Activated CD4-positive, alpha-beta T cell treated with anti-CD3 and anti-CD28 coated beads, Interleukin-10, Interleukin-2, amounts not matched to agents 100 ng/mL and 50 ng/mL, durations not matched to agents 16 hours and 8 hours (primary cell): ENCODE data around the gene STS.
A peak's percentile ranks its signal among the peaks of the same experiment; 100 is the strongest.

Source experiments
- DNase-seq: peaks from one replicate; pipeline ENCODE4 v3.0.0-alpha.2; 2020

STS gene, protein sequence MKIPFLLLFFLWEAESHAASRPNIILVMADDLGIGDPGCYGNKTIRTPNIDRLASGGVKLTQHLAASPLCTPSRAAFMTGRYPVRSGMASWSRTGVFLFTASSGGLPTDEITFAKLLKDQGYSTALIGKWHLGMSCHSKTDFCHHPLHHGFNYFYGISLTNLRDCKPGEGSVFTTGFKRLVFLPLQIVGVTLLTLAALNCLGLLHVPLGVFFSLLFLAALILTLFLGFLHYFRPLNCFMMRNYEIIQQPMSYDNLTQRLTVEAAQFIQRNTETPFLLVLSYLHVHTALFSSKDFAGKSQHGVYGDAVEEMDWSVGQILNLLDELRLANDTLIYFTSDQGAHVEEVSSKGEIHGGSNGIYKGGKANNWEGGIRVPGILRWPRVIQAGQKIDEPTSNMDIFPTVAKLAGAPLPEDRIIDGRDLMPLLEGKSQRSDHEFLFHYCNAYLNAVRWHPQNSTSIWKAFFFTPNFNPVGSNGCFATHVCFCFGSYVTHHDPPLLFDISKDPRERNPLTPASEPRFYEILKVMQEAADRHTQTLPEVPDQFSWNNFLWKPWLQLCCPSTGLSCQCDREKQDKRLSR

DNA sequence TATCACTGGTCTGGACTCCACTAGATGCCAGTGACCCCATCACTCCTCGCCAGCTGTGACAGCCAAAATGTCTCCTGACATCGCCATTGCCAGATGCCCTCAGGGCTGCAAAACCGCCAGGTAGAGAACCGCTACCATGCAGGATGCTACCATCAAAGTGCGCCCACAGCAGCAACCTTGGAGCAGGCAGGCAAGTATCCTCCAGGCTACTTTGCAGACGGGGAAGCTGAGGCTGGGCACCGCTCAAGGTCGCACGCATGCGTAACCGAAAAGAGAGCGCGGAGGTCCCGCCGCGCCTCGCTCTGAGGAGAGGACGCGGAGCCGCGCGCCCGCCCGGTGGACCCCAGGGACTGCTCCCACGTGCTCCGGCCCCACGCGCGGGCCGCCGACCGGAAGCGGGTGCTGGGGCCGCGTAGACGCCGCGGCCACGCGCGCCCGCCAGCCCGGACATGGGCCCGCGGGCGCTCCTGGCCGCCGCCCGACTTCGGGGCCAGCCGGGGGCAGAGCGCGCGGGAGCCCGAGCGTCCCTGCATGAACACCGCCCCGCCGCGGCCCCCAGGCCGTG is at the start of gene STS:
Gene STS, plus strand, starts transcription at position 300 of the 565 bp plus-strand sequence. CDS start 105,488 bp downstream, outside the sequence.
- DNase-seq = peak; percentile 50

DNA sequence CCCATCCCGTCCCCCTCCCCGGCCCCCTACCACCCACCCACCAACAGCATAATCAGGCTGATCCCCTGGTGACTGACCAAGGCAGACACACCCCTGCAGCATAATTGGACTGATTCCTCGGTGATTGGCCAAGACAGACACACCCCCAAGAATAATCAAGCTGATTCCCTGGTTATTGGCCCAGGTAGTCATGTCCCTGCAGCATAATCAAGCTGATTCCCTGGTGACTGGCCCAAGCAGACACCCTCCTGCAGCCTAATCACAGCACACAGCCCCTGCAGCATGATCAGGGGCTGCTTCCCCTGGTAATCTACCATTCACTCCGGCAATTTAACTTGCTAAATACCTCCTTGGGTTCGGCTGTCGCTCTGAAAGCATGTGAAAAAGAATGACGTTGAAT is 47.5 kb upstream of the STS start:
- DNase-seq = no peak

DNA sequence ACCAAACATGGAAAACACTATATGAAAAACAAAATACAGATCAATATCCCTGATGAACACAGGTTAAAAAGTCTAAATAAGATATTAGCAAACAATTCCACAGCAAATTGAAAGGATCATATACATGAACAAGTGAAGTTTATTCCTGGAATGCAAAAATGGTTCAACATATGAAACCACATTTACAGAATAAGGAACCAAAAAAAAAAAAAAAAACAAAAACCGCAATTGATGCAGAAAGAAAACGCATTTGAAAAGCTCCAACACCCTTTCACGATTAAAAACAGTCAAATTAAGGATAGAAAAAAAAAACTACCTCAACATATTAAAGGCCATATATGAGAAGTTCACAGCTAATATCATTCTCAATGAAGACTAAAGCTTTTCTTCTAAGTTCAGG is 45.4 kb upstream of the STS start:
- DNase-seq = no peak

DNA sequence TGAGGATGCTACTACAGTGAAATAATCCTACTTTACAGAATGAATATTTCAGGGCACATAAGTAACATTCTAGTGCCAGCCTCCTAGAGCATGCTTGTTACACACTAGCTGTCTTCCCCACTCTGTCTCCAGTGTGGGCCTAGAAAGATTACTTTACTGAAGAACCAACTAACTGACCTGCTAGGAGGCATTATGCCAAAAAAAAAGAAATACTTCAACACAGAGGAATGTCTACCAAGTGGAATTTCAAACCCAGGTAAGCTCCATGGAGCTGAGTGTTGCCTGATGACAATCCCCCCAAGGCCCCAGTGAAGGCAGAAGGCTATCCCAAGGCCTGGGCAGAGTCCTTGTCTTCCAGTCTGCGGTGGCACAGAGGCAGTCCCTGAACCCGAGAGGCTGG is 40.9 kb upstream of the STS start:
- no peak for DNase-seq

DNA sequence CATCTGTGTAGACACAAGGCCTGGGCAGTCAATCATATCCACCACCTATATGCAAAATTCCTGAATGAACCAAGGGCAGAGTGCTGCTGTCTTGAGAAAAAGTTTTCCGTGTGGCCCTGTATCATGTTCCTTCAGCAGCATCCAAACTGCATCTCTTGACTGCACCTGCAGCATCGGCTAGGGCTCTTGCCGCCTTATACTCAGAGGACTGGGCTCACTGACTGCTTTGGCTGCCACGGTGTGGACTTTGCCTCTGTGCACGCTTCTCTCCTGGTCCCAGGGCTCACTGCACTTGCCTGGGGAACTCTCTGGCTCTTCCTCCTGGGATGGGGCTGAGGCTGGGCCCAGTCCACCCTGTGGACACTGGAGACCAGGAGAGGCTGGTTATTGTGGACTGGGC is 39.5 kb upstream of the STS start:
- DNase-seq = no peak

DNA sequence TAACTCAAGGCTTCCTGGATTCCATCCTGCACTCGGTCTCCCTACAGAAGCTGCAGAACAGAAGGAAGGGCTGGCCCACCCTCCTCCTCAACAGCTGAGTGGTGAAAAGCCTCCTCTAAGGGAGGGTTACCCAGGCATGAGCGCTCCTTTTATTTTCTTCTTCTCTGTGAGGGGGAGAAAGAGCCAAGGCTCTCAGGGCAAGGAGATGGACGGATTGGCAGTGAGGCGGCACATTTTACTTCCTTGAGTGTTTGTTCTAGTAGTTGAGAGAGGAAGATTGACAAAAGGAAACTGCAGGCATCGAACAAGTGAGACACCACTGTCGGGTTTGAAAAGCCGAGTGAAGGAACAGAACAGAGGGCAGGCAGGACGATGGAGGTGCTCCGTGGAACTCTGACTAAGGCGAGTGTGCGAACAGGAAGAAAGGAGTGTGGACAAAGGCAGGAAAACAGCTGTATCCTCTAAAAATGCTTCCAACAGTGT is 38.4 kb upstream of the STS start:
- DNase-seq = no peak

DNA sequence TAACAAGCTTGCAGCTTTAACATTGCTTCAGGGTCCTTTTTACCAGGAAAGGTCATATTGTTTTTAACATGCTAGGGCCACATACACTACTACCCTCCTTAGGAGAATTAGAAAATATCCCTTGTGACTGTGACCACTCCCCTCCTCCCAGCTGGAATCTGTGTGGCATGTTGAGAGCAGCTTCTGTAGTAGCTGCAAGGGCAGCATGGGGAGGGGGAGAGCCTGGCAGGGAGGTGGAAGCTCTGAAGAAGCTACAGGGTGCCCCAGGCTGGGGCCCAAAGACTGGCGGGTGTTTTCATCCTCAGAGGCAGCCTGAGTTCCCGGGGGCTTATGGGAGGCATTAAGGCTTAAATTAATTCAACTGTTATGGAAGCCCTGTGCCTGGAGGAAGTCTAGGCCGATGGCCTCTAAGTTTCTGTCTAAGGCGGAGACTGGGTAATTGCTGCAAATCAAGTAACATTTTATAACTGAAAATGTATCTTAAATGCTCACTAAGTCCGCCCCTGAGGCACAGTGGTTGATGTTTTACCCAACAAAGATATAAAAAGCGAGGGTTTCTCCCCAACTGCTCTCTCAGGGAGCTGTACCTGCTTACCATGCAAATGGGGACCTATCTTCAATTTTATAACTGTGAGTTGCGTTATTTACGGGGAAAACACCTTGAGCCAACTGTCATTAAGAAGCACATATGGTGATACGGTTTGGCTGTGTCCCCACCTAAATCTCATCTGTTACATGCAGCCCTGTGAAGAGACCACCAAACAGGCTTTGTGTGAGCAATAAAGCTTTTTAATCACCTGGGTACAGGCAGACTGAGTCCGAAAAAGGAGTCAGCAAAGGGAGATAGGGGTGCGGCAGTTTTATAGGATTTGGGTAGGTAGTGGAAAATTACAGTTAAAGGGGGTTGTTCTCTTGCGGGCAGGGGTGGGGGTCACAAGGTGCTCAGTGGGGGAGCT is 37.4 kb upstream of the STS start:
- DNase-seq = no peak

DNA sequence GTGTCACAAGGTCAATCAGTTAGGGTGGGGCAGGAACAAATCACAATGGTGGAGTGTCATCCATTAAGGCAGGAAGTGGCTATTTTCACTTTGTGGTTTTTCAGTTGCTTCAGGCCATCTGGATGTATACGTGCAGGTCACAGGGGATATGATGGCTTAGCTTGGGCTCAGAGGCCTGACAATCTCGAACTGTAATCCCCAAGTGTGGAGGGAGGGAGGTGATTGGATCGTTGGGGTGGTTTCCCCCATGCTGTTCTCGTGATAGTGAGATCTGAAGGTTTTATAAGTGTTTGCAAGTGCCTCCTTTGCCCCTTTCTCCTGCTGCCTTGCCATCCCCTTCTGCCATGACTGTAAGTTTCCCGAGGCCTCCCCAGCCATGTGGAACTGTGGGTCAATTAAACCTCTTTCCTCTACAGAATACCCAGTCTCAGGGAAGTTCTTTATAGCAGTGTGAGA is 36.7 kb upstream of the STS start:
- DNase-seq = peak; percentile 32

DNA sequence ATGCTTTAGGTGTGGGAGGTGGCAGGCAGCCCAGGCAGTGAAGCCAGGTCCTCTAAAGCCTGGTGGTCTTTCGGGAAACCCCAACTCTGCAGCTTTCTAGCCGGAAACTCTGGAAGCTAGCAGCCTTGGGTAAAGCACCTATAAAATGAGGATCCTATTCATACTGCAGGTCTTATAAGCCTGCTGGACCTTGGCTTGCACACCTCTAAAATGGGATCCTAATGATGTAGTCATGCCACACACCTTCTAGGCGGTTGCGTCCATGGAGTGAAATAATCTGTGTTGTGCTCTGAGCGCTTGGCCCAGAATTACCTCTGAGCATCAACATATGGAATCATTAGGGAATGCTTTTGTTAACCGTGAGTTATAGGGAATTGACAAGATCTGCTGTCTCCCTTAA is 36.0 kb upstream of the STS start:
- DNase-seq = no peak

DNA sequence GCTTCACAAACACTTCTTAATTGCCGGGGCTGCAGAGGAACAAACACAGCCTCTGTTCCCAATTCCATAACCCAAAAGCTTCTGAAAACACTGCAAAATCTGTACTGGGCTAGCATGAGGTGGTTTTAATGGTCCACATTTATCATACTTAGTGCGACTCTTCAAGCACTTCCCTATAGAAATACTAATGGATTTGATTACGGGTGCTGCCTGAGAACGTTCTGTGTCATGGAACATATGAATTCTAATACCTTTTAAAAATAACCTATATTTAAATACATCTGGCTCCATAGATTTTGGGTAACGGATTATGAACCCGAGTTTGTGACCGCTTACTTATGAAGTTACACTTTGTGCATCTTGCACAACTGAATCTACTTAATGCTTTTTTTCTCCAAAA is 35.4 kb upstream of the STS start:
- no peak for DNase-seq

DNA sequence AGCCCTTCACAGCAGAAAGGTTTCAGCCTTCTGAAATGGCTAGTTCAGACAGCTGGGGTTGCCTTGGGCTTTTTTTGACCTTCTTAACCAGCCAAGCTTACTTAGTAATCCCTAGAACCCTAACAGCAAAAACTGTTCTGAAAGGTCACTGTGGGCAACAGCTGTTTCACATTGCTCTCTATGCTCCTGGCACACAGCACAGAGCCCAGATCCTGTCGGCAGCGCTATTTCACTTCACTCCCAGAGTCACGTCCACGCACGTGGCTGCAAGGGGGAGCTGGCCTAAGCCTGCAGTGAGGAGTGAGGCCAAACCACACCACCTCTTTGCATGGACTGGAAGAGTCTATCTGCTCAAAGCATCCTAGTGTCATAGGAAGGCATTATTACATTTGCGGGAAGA is 32.0 kb upstream of the STS start:
- DNase-seq = no peak

DNA sequence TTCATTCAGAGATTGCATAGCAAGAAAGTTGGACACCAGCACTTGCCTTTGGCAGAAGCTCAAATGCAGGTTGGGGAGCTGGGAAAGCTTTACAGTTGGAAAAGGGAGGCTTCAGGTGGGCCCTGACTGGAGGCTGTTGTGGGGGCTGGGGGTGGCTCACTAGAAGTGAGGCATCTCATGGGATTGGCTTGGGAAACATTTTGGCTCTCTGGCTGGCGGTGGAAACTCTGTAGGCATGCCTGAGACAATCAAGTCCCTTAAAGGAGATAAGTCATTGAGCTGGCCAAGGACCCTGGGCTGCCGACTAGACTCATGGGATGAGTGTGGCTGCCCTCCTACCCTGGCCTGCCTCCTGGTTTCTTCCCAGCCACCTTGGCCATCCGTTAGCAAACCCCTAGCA is 31.4 kb upstream of the STS start:
- DNase-seq = no peak

DNA sequence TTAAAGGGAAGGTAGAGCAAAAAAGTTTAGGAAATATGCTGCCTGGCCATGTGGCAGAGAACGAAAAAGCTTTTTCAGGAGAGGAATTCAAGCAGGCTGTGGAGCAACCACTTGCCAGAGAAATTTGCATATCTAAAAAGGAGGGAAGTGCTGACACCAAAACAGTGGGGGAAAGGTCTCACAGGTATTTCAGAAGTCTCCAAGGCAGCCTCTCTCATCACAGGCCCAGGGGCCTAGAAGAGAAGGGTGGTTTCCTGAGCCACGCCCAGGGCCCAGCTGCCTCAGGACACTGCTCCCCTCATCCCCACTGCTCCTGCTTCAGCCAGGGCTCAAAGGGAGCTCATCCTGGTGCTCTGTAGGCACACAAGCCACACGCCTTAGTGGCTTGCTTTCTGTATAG is 29.9 kb upstream of the STS start:
- DNase-seq = no peak

DNA sequence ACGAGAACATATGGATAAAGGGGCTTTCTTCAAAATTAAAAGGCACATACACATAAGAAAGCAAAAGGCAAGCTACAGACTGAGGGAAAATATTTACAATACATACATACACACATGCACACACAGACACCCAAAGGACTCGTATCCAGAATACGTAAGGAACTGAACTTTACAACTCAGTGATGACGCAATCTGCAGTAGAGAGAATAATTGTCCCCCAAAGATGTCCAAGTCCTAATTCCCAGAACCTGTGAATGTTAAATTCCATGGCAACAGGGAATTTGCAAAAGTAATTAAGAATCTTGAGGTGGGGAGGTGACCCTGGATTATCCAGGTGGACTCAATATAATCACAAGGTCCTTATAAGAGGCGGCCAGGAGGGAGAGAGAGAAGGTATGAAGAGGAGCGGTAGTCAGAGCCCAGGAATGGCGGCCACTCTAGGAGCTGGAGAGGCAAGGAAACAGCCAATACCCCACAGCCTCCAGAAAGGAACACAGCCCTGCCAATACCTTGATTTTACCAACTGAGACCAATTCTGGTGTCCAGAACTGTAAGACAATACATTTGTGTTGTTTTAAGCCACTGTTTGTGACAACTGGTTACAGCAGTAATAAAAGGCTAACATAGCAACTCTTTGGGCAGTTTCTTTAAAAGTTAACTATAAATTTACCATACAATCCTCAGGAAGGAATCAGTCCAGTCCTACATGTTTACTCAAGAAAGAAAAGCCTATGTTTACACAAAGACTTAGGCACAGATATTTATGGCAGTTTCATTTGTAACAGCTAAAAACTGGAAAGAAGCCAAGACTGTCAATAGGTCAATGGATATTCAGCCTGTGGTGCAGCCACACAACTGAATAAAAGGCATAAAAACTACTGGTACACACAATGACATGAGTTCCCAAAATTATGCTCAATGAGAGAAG is 27.3 kb upstream of the STS start:
- no peak for DNase-seq

DNA sequence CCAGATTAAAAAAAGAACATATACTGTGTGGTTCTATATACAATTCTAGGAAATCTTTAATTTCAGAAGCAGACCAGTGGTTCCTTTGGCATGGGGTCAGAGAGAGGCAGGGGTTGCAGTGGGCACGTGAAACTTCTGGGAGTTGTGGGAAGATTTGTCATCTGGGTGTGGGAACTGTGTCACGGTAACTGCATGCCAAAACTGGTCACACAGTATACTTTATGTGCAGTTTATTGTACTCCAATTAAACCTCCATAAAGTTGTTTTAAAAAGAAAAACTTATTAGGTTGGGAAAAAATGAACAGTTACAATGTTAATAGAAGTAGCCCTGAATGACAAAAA is 26.7 kb upstream of the STS start:
- DNase-seq = no peak

DNA sequence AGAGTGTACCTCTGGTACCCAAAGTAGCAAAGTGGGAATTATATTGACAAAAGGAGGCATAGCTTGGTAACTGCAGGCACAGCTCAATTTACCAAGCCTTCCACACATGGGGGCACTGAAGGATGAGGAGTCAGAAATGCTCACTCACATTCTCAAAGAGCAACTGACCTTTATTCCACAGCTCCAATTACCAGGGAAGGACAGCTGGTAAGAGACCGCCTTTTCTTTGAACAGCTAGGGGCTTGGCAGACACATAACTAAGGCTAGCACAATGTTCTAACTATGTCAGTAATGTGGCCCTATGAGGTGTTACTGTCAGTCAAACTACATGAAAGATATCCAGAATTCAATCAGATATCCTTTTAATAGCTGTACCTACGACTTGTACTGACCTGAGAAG is 20.5 kb upstream of the STS start:
- DNase-seq = no peak

DNA sequence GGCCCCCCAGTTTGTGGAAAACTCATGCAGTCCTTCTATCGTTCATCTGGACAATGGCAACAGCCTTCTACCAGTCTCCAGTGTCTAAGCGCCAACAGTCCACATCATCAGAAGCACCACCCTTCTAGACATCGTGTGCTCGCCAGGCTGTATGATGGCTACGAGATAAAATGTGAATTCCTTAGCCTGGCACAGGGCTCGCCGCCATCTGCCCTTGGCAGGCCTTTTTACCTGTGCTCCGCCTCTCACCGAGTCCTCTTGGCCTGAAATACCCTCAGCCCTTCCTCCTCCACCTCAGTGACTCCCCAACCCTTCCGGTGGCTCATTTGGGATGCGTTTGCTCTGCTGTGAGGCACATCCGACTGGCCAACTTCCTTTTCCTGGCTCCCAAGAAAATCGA is 15.9 kb upstream of the STS start:
- DNase-seq = no peak

DNA sequence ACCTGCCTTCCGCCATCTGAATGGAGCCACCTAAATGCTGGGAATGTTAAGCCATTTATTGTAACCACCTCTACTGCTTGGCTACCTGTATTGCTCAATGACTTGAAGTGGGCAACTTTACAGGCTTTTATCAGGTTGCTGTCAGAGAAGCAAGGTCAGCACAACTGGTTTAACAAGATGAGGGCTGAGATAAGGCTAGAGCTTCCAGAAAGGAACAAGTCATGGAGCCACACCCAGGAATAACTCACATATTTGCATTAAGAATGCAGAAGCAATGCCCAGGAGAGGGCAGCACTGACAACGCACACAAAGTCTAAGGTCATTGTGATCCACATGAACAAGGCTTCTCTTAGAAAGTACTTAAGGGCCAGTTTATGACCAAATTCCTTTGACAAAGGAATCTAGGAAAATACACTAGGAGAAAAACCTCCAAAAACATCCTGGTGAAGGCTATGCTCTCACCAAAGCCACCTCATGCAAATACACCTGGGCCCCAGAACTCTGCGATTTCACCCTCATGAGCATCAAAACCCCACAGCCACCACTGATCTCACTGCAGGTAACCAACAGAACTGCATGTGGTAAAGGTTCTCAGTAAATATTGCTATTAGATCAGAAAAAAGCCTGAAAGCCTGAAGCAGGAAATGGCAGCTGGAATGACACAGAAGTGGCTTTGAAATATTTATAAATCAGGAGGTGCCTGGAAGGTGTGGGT is 15.0 kb upstream of the STS start:
- DNase-seq = peak; percentile 31

DNA sequence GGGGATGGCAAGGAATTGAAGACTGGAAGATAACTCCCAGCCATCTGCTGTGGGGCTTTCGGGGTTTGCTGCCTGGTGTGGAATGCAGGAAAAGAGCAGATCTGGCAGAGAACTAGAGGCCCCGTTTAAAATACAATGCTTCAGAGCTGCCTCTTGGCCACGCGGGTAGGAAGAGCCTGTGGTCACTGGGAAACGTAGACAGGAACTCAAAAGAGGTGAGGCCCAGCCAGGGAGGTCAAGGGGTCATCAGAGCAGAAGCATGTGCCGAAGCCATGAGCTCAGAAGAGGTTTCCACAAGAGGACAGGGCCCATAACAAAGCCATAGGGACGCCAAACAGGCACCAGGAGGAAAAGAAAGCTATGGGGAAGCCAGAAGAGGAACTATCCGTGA is 14.5 kb upstream of the STS start:
- DNase-seq = no peak

DNA sequence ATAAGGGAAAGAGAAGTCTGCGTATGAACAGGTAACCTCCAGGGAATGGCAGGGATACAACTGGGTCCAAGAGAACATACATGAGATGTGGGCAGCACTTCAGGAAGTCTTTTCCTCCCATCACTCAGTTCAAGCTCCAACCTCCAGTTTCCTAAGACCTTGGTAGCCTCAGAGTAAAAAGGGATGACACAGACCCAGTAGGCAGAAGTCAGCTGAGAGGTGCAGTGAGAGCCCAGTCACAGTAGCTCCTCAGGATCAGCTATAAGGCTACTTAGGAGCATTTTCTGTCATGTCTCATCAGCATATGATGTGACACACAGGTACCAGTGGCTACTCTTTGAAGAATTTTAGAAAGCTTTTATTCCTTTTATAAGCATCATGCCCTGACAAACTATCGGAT is 12.5 kb upstream of the STS start:
- DNase-seq = no peak
